Colonic mucosa (tissue), 4 donors: ENCODE results near the gene SAA1. TPM values are rescaled to one million over a fixed set of nuclear protein-coding genes. Genes with fewer than 3 reads are reported as not detected.

Experiments used
- DNase-seq: peaks from one replicate; pipeline ENCODE4 v3.0.0-alpha.2; 2020
- H3K27ac ChIP-seq: fragments of 200-600 bp; one replicate; pipeline ENCODE4 v1.8.0; 2021
- H3K27me3 ChIP-seq: fragments of 200-600 bp; one replicate; pipeline ENCODE4 v1.8.0; 2021
- H3K36me3 ChIP-seq: fragments of 200-600 bp; one replicate; pipeline ENCODE4 v1.8.0; 2021
- H3K4me1 ChIP-seq: fragments of 200-600 bp; one replicate; pipeline ENCODE4 v1.8.0; 2021; ENCODE audit warnings: mild to moderate bottlenecking
- H3K4me3 ChIP-seq: fragments of 200-600 bp; one replicate; pipeline ENCODE4 v1.8.0; 2021
- H3K9ac ChIP-seq, 2 donors: one replicate each; pipeline ENCODE4 v1.7.0; 2013; ENCODE audit warnings: control low read depth in 2 of 2, low read depth in 2 of 2, low read length in 2 of 2
- H3K9me3 ChIP-seq: fragments of 200-600 bp; one replicate; pipeline ENCODE4 v1.8.0; 2021
- CTCF ChIP-seq: fragments of 200-600 bp; IDR thresholded peaks from one replicate; pipeline ENCODE4 v1.8.0; 2022; ENCODE audit warnings: antibody characterized with exemption, mild to moderate bottlenecking
- intact Hi-C: fragments of 100-400 bp; cut with DNase I; formaldehyde crosslinking; loops from one replicate; pipeline ENCODE4 v1.14.1; 2022
- total RNA-seq, 2 donors: library from RNA; stranded (reverse); fragmentation: NEBNext Ultra II Directional in 1 of 2; extraction: Animal tissue kit (Norgen Biotek cat#: 25700) in 1 of 2; gene quantifications; one replicate each; pipeline ENCODE4 v1.2.1, GENCODE V29; 2021
- donor health status: healthy.
- donor health status: DM: no; HTN: no; CAD: no.
- donor health status: DM: no; HTN: no; CAD: no.

Gene SAA1
- total RNA-seq, 2 donors from 2014 or later, result 3.7 to 16.8 TPM

- no peaks in the 10 kb centered on the region for H3K27me3 ChIP-seq
- no peak overlapping the region for H3K4me3 ChIP-seq
- no peaks in the 10 kb centered on the region for H3K4me1 ChIP-seq
- H3K36me3 ChIP-seq, result no peaks in the 10 kb centered on the region
- H3K27ac ChIP-seq, result no peak overlapping the region
- no peak for TF ChIP-seq CTCF
- no peak overlapping the region for H3K9ac ChIP-seq
- no peaks in the 10 kb centered on the region for H3K9me3 ChIP-seq
- intact Hi-C loops, result no loop called here
- no peak for DNase-seq
These were observed 42.2 kb downstream of the SAA1 start for GRCh38 chr11:18308242-18308641.

GRCh38 chr11:18309691-18310090, 43.6 kb downstream of the SAA1 start:
- intact Hi-C loops, result no loop called here
- no peaks in the 10 kb centered on the region for H3K4me1 ChIP-seq
- no peaks in the 10 kb centered on the region for H3K27me3 ChIP-seq
- H3K27ac ChIP-seq, result no peak overlapping the region
- H3K9me3 ChIP-seq, result no peaks in the 10 kb centered on the region
- no peak overlapping the region for H3K4me3 ChIP-seq
- TF ChIP-seq CTCF, result no peak
- no peak for DNase-seq
- no peak overlapping the region for H3K9ac ChIP-seq
- H3K36me3 ChIP-seq, result no peaks in the 10 kb centered on the region

GRCh38 chr11:18310800-18311340, 44.8 kb downstream of the SAA1 start:
- Histone ChIP-seq H3K27ac (no peak overlapping the region), H3K4me3 (no peak overlapping the region), H3K36me3 (no peaks in the 10 kb centered on the region), H3K9ac (no peak overlapping the region), H3K9me3 (no peaks in the 10 kb centered on the region), H3K27me3 (no peaks in the 10 kb centered on the region), H3K4me1 (no peaks in the 10 kb centered on the region)
- intact Hi-C loops, result no loop called here
- DNase-seq, result no peak
- TF ChIP-seq CTCF, result no peak

- H3K27ac ChIP-seq, result no peak overlapping the region
- intact Hi-C loops, result no loop called here
These were observed 45.9 kb downstream of the SAA1 start for GRCh38 chr11:18312012-18312411.

GRCh38 chr11:18312663-18313420, 46.8 kb downstream of the SAA1 start:
- Histone ChIP-seq H3K4me3 (no peak overlapping the region), H3K36me3 (no peaks in the 10 kb centered on the region), H3K4me1 (no peaks in the 10 kb centered on the region), H3K27ac (no peak overlapping the region), H3K27me3 (no peaks in the 10 kb centered on the region), H3K9ac (no peak overlapping the region), H3K9me3 (no peaks in the 10 kb centered on the region)
- no peak for DNase-seq
- intact Hi-C loops, result no loop called here
- no peak for TF ChIP-seq CTCF

More at GRCh38 chr11:18312012-18312411, 45.9 kb downstream of the SAA1 start:
- Histone ChIP-seq H3K4me1 (no peaks in the 10 kb centered on the region), H3K4me3 (no peak overlapping the region), H3K9ac (no peak overlapping the region), H3K9me3 (no peaks in the 10 kb centered on the region), H3K27me3 (no peaks in the 10 kb centered on the region), H3K36me3 (no peaks in the 10 kb centered on the region)
- no peak for TF ChIP-seq CTCF
- no peak for DNase-seq
